Adrenal gland (tissue), 12 donors: ENCODE data around the gene EVA1C. TPM values are rescaled to one million over a fixed set of nuclear protein-coding genes. Genes with fewer than 3 reads are reported as not detected.
A peak's percentile ranks its signal among the peaks of the same experiment; 100 is the strongest.
"Not testable (repeated sequence)": the region's sequence is repeated elsewhere in the genome, so short reads cannot be mapped to it uniquely, and the experiment has no call there.

ENCODE experiments used
- DNase-seq, 7 donors: peaks; one replicate each; pipeline ENCODE4 v3.0.0-alpha.2; 2019 to 2020
- H3K27ac ChIP-seq, 5 donors: fragments of 200-600 bp; sonication (generic) in 4 of 5; 1 replicate in 3 of 5; 2 replicates in 2 of 5; pipeline versions ENCODE4 v1.5.1 to v1.8.0; 2016 to 2020; ENCODE audit warnings: mild to moderate bottlenecking in 1 of 5
- H3K27me3 ChIP-seq: fragments of 200-600 bp; 2 replicates; pipeline ENCODE4 v1.8.0; 2021
- H3K36me3 ChIP-seq, 2 donors: fragments of 200-600 bp; replicated peaks in 1 of 2; 1 replicate in 1 of 2; 2 replicates in 1 of 2; pipeline versions ENCODE4 v1.5.1 to v1.8.0; 2018 to 2022
- H3K4me1 ChIP-seq, 2 donors: fragments of 200-600 bp; replicated peaks in 1 of 2; 1 replicate in 1 of 2; 2 replicates in 1 of 2; pipeline versions ENCODE4 v1.5.1 to v1.8.0; 2018 to 2021
- H3K4me3 ChIP-seq, 4 donors: fragments of 200-600 bp; sonication (generic) in 3 of 4; one replicate each; pipeline ENCODE4 v1.5.1; 2016 to 2018
- H3K9me3 ChIP-seq, 3 donors: fragments of 200-600 bp; sonication (generic) in 1 of 3; replicated peaks in 1 of 3; 1 replicate in 2 of 3; 2 replicates in 1 of 3; pipeline versions ENCODE4 v1.5.1 to v1.8.0; 2016 to 2021
- POLR2A ChIP-seq, 2 donors: fragments of 450-650 bp; IDR thresholded peaks; one replicate each; pipeline ENCODE4 v1.6.1; 2017; ENCODE audit warnings: antibody characterized with exemption in 2 of 2, mild to moderate bottlenecking in 2 of 2, moderate library complexity in 1 of 2
- WGBS, 4 donors: extraction: QIAGEN DNeasy Blood & Tissue Kit in 2 of 4; methylation state at CpG; one replicate each; pipeline versions ENCODE4 v1.1.5 to v1.1.7; 2013 to 2017; 5-methylcytosine and 5-hydroxymethylcytosine counted together
- intact Hi-C, 2 donors: fragments of 100-400 bp; cut with DNase I; formaldehyde crosslinking; loops; one replicate each; pipeline versions ENCODE4 v1.14.1 to v1.15.0; 2022 to 2023
- polyA plus RNA-seq, 3 donors: library from polyadenylated mRNA; stranded (reverse); fragments of 200-250 nt in 2 of 3; fragments of 350-450 nt in 1 of 3; fragmentation: Illumina TruSeq in 1 of 3; extraction: RNeasy Lipid Tissue Mini Kit (QIAGEN cat#74804) in 1 of 3; gene quantifications; one replicate each; pipeline ENCODE4 v1.2.3, GENCODE V29; 2013 to 2014
- total RNA-seq, 9 donors: library from RNA; depleted of rRNA in 4 of 9; stranded (reverse); fragments of >200 nt in 4 of 9; fragments of 120-200 nt in 1 of 9; fragmentation: NEBNext Ultra II Directional in 1 of 9; extraction: Animal tissue kit (Norgen Biotek cat#: 25700) in 1 of 9; gene quantifications; one replicate each; pipeline versions ENCODE4 v1.1.0 to v1.2.4, GENCODE V29; 2013 to 2023
- TF ChIP-seq, protein P1 (sequence below), 6 experiments: fragments of 450-650 bp in 4 of 6; fragments of 200-600 bp in 2 of 6; sonication (generic) in 1 of 6; IDR thresholded peaks; 1 replicate in 5 of 6; 2 replicates in 1 of 6; pipeline versions ENCODE4 v1.5.1 to v1.8.0; 2016 to 2021; ENCODE audit warnings: antibody characterized with exemption in 6 of 6, mild to moderate bottlenecking in 2 of 6, moderate library complexity in 1 of 6
- donor health status: healthy with polysubstance abuse.
- donor health status: Bipolar disorder and iron deficiency.
- donor health status: DM: yes; HTN: yes; CAD: no.
- donor health status: DM: no; HTN: no; CAD: no.
- donor health status: DM: no; HTN: no; CAD: no.
- donor health status: DM: yes; HTN: yes; CAD: no.

Gene EVA1C
- total and polyA plus RNA-seq, 12 donors: 0.94 to 33.2 (median 12.1) TPM

DNA sequence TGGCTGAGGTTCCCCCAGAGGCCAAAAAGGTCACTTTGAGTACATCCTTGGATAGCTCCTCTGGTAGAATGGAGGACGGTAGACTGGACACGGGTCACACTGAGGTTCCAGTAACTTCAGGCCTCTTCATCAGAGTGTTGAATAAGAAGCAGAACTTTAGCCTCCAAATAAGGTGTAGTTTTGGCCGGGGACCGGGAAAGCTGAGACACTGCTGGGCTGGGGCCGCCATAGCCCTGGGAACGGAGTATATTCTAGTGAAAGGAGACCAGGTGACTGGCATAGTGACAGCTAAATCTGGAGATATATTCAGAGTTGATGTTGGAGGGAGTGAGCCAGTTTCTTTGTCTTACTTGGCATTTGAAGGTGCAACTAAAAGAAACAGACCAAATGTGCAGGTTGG lies 84.1 kb downstream of the EVA1C start:
- Histone ChIP-seq H3K27ac (no peak overlapping the region), H3K4me3 (no peak overlapping the region), H3K27me3 (no peaks in the 10 kb centered on the region), H3K4me1 (peaks cover 0 to 22% of the 10 kb centered on the region in 2 donors), H3K9me3 (no peaks in the 10 kb centered on the region), H3K36me3 (no peaks in the 10 kb centered on the region)
- TF ChIP-seq, protein P1, sequence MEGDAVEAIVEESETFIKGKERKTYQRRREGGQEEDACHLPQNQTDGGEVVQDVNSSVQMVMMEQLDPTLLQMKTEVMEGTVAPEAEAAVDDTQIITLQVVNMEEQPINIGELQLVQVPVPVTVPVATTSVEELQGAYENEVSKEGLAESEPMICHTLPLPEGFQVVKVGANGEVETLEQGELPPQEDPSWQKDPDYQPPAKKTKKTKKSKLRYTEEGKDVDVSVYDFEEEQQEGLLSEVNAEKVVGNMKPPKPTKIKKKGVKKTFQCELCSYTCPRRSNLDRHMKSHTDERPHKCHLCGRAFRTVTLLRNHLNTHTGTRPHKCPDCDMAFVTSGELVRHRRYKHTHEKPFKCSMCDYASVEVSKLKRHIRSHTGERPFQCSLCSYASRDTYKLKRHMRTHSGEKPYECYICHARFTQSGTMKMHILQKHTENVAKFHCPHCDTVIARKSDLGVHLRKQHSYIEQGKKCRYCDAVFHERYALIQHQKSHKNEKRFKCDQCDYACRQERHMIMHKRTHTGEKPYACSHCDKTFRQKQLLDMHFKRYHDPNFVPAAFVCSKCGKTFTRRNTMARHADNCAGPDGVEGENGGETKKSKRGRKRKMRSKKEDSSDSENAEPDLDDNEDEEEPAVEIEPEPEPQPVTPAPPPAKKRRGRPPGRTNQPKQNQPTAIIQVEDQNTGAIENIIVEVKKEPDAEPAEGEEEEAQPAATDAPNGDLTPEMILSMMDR (IDR thresholded peaks at IDR 0.05): no peak
- no peak for TF ChIP-seq POLR2A (IDR thresholded peaks at IDR 0.05)
- 90 to 97% (median 94%) methylated on average over 6 of the region's 6 CpGs for WGBS, 4 donors
- no peak for DNase-seq
- intact Hi-C loops: no loop called here

DNA sequence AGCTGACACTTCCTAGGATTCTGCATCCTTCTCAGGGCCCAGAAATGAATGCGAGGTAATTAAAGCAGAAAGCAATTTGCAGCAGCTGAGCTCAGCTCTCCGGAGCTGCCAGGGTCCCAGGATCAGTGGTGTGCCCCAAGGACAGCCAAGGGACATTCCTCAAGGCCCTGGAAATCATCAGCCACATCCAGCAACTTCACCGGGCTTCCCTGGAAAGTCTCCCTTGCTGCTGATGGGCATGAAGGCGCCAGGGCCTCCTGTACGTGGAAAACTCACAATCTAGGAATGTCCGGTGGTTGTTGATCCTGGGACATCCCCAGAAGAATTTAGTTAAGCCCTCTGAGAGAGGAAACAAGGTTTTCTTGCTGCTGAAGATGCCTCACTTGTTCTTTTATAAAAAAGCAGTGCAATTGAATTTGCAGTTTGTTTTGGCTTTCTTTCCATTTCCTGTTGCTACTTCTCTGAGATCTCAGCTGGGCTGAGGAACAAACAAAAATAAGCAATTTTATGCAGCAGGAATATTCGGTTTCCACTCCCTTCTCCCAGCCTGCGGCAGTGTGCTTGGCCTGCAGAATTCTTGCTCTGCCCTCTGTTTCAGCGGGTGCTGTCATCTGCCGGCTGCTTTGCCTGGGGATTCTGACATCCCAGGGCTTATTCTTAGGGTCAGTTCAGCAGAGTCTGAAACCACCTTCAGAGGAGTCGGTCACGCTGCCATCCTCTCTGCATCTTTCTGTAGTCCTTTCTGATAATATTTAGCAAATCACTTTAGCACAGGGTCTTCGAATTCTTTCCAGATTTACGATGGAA lies 86.9 kb downstream of the EVA1C start:
- no peaks in the 10 kb centered on the region for H3K9me3 ChIP-seq
- H3K27ac ChIP-seq: peak overlapping the region in 2 of 5 donors; percentile 3 to 56
- no peaks in the 10 kb centered on the region for H3K36me3 ChIP-seq
- DNase-seq: peak in 1 of 7 donors; percentile 28
- 51 to 71% (median 58%) methylated on average over 13 to 14 of the region's 14 CpGs for WGBS, 4 donors
- H3K4me1 ChIP-seq: peaks cover 0 to 14% of the 10 kb centered on the region in 2 donors
- intact Hi-C loops: no loop called here
- no peak overlapping the region for H3K4me3 ChIP-seq
- H3K27me3 ChIP-seq: no peaks in the 10 kb centered on the region
- TF ChIP-seq POLR2A (IDR thresholded peaks at IDR 0.05): no peak
- TF ChIP-seq, protein P1 (IDR thresholded peaks at IDR 0.05): no peak

- H3K4me3 ChIP-seq, H3K36me3 ChIP-seq, intact Hi-C loops, H3K27ac ChIP-seq, H3K9me3 ChIP-seq, H3K27me3 ChIP-seq, DNase-seq, H3K4me1 ChIP-seq: not testable (repeated sequence)
- 93 to 97% (median 97%) methylated on average over 7 of the region's 7 CpGs for WGBS, 4 donors
These were observed 91.1 kb downstream of the EVA1C start for GRCh38 chr21:32503641-32504040.

DNA sequence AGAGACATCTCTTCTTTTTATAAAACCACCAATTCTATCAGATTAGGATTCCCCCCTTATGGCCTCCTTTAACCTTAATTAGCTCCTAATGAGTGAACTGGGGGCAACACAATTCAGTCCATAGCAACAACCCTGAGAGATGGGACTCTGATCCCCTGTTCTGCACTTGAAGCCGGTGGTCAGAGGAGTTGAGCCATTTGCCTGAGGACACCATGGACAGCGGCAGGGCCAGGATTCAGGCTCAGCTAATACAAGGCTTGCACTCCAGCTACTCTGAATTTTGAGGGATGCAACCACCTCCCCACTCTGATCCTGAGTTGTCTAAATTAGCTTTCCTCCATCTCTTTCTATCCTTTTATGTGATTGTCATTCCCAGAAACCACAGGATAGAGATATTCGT lies 93.3 kb downstream of the EVA1C start:
- 92 to 95% (median 92%) methylated on average over 2 to 3 of the region's 3 CpGs for whole genome bisulfite sequencing, 4 donors
- H3K27me3 ChIP-seq, DNase-seq, H3K4me3 ChIP-seq, H3K4me1 ChIP-seq, intact Hi-C loops, H3K36me3 ChIP-seq, H3K27ac ChIP-seq, H3K9me3 ChIP-seq: not testable (repeated sequence)

DNA sequence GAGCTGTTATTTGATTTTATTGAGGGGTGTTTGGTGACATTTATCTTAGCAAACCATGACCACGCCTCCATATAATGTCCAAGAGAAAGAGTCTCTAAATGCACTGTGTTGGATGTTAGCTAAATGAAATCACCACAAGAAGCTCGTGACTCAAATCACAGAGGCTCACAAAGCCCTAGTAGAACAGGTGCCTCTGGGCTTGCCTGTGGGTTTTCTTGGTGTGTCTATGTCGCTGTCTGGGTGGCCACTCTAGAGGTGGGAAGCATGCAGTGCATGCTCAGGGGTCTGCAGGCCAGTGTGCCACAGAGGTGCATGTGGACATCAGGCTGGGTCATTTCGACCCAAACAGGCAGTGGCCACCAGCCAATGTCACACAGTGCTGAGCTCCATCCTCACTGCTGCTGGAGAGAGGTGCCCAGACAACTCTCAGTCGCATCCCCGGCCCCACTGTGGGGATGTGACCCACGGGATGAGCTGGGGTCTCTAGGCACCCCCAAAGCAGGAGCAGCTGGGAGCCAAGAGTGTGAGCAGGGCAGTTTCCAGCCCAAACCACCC lies 94.0 kb downstream of the EVA1C start:
- H3K4me1 ChIP-seq, H3K36me3 ChIP-seq, H3K4me3 ChIP-seq, intact Hi-C loops, H3K27me3 ChIP-seq, H3K9me3 ChIP-seq, DNase-seq, H3K27ac ChIP-seq: not testable (repeated sequence)
- 83 to 94% (median 91%) methylated on average over 4 to 7 of the region's 7 CpGs for WGBS, 4 donors
